ENCODE results near the gene ARIH2. TPM values are rescaled to one million over a fixed set of nuclear protein-coding genes. Genes with fewer than 3 reads are reported as not detected.

The ARIH2 gene
- total and polyA plus RNA-seq, 9 of the 15 experiments (the other 6 are each of a cell fraction or from before 2014, with no cell fraction given) = 27.0 to 120 (median 108) TPM

DNA sequence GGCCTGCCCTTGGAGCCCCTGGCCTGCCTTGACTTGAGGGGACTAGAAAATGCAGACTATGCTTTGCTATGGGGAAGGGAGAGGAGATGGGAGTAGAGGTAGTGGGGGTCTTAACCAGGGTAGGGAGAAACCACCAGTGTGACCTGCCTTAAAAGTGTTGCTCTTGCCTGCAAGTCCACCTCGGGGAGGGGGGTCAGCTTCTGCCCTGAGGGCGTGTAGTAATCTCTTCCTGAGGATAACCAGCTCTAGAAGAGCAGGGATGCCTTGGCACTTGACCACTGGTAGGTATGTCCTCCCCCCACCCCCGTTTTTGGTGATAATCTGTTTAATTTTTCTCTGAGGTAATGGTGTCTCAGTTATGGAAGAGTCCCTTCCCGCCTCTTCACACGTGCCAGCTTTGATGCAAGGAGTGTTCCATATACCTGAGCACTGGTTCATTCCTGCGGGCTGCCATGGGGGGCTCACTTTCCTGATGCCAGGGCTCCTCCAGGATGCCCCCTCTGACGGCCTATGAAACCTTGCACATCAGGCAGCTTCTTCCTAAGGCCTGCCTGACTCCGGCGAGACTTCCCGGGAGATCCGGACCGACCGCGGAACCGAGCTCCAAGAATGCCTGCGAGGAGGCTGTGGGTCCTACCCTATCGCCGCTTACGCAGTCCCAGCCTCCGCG is 70.6 kb downstream of the ARIH2 start (continued):
- TF ChIP-seq, protein P1, sequence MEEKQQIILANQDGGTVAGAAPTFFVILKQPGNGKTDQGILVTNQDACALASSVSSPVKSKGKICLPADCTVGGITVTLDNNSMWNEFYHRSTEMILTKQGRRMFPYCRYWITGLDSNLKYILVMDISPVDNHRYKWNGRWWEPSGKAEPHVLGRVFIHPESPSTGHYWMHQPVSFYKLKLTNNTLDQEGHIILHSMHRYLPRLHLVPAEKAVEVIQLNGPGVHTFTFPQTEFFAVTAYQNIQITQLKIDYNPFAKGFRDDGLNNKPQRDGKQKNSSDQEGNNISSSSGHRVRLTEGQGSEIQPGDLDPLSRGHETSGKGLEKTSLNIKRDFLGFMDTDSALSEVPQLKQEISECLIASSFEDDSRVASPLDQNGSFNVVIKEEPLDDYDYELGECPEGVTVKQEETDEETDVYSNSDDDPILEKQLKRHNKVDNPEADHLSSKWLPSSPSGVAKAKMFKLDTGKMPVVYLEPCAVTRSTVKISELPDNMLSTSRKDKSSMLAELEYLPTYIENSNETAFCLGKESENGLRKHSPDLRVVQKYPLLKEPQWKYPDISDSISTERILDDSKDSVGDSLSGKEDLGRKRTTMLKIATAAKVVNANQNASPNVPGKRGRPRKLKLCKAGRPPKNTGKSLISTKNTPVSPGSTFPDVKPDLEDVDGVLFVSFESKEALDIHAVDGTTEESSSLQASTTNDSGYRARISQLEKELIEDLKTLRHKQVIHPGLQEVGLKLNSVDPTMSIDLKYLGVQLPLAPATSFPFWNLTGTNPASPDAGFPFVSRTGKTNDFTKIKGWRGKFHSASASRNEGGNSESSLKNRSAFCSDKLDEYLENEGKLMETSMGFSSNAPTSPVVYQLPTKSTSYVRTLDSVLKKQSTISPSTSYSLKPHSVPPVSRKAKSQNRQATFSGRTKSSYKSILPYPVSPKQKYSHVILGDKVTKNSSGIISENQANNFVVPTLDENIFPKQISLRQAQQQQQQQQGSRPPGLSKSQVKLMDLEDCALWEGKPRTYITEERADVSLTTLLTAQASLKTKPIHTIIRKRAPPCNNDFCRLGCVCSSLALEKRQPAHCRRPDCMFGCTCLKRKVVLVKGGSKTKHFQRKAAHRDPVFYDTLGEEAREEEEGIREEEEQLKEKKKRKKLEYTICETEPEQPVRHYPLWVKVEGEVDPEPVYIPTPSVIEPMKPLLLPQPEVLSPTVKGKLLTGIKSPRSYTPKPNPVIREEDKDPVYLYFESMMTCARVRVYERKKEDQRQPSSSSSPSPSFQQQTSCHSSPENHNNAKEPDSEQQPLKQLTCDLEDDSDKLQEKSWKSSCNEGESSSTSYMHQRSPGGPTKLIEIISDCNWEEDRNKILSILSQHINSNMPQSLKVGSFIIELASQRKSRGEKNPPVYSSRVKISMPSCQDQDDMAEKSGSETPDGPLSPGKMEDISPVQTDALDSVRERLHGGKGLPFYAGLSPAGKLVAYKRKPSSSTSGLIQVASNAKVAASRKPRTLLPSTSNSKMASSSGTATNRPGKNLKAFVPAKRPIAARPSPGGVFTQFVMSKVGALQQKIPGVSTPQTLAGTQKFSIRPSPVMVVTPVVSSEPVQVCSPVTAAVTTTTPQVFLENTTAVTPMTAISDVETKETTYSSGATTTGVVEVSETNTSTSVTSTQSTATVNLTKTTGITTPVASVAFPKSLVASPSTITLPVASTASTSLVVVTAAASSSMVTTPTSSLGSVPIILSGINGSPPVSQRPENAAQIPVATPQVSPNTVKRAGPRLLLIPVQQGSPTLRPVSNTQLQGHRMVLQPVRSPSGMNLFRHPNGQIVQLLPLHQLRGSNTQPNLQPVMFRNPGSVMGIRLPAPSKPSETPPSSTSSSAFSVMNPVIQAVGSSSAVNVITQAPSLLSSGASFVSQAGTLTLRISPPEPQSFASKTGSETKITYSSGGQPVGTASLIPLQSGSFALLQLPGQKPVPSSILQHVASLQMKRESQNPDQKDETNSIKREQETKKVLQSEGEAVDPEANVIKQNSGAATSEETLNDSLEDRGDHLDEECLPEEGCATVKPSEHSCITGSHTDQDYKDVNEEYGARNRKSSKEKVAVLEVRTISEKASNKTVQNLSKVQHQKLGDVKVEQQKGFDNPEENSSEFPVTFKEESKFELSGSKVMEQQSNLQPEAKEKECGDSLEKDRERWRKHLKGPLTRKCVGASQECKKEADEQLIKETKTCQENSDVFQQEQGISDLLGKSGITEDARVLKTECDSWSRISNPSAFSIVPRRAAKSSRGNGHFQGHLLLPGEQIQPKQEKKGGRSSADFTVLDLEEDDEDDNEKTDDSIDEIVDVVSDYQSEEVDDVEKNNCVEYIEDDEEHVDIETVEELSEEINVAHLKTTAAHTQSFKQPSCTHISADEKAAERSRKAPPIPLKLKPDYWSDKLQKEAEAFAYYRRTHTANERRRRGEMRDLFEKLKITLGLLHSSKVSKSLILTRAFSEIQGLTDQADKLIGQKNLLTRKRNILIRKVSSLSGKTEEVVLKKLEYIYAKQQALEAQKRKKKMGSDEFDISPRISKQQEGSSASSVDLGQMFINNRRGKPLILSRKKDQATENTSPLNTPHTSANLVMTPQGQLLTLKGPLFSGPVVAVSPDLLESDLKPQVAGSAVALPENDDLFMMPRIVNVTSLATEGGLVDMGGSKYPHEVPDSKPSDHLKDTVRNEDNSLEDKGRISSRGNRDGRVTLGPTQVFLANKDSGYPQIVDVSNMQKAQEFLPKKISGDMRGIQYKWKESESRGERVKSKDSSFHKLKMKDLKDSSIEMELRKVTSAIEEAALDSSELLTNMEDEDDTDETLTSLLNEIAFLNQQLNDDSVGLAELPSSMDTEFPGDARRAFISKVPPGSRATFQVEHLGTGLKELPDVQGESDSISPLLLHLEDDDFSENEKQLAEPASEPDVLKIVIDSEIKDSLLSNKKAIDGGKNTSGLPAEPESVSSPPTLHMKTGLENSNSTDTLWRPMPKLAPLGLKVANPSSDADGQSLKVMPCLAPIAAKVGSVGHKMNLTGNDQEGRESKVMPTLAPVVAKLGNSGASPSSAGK (IDR thresholded peaks at IDR 0.05) = peak; percentile 54; the same call in 1 of the 2 replicates
- TF ChIP-seq PHF8 (IDR thresholded peaks at IDR 0.05; ENCODE audit: borderline replicate concordance, low read length) = peak; percentile 49; the same call in 1 of the 2 replicates
- TF ChIP-seq MBD2 (IDR thresholded peaks at IDR 0.05; ENCODE audit: borderline replicate concordance, low read depth) = 0 out of 2 replicates have a peak, but pooled peaks have one; percentile 45
- TF ChIP-seq ZNF445 (CRISPR knock-in tag; IDR thresholded peaks at IDR 0.05; ENCODE audit: low read depth) = no peak
- TF ChIP-seq, protein P2, sequence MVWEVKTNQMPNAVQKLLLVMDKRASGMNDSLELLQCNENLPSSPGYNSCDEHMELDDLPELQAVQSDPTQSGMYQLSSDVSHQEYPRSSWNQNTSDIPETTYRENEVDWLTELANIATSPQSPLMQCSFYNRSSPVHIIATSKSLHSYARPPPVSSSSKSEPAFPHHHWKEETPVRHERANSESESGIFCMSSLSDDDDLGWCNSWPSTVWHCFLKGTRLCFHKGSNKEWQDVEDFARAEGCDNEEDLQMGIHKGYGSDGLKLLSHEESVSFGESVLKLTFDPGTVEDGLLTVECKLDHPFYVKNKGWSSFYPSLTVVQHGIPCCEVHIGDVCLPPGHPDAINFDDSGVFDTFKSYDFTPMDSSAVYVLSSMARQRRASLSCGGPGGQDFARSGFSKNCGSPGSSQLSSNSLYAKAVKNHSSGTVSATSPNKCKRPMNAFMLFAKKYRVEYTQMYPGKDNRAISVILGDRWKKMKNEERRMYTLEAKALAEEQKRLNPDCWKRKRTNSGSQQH (CRISPR knock-in tag; IDR thresholded peaks at IDR 0.05) = no peak
- TF ChIP-seq PCBP1 (IDR thresholded peaks at IDR 0.05; ENCODE audit: low read depth, low read length, poor library complexity, severe bottlenecking) = no peak
- TF ChIP-seq, protein P3, sequence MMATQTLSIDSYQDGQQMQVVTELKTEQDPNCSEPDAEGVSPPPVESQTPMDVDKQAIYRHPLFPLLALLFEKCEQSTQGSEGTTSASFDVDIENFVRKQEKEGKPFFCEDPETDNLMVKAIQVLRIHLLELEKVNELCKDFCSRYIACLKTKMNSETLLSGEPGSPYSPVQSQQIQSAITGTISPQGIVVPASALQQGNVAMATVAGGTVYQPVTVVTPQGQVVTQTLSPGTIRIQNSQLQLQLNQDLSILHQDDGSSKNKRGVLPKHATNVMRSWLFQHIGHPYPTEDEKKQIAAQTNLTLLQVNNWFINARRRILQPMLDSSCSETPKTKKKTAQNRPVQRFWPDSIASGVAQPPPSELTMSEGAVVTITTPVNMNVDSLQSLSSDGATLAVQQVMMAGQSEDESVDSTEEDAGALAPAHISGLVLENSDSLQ (IDR thresholded peaks at IDR 0.05) = no peak
- TF ChIP-seq TCF7 (IDR thresholded peaks at IDR 0.05; ENCODE audit: borderline replicate concordance) = no peak
- TF ChIP-seq, protein P4, sequence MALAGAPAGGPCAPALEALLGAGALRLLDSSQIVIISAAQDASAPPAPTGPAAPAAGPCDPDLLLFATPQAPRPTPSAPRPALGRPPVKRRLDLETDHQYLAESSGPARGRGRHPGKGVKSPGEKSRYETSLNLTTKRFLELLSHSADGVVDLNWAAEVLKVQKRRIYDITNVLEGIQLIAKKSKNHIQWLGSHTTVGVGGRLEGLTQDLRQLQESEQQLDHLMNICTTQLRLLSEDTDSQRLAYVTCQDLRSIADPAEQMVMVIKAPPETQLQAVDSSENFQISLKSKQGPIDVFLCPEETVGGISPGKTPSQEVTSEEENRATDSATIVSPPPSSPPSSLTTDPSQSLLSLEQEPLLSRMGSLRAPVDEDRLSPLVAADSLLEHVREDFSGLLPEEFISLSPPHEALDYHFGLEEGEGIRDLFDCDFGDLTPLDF (CRISPR knock-in tag; IDR thresholded peaks at IDR 0.05) = no peak
- no peak for TF ChIP-seq TGIF2 (CRISPR knock-in tag; IDR thresholded peaks at IDR 0.05)
- TF ChIP-seq HDAC2 (IDR thresholded peaks at IDR 0.05) = peak; percentile 59; the same call in 1 of the 2 replicates
- TF ChIP-seq L3MBTL2 (IDR thresholded peaks at IDR 0.05) = peak; percentile 58; the same call in 1 of the 2 replicates
- TF ChIP-seq POLR2A (conservative IDR thresholded peaks at IDR 0.05) = peak; percentile 54; the same call in 1 of the 2 replicates
